HTR-8/SVneo (cell line): ENCODE results near the gene STMN3.
A peak's percentile ranks its signal among the peaks of the same experiment; 100 is the strongest.
"Not testable (repeated sequence)": the region's sequence is repeated elsewhere in the genome, so short reads cannot be mapped to it uniquely, and the experiment has no call there.

Source experiments
- DNase-seq: peaks from one replicate; pipeline ENCODE4 v3.0.0; 2011; ENCODE audit warnings: low spot score, mixed read lengths; ENCODE audit not compliant: insufficient read length
- FAIRE-seq: peaks from 2 replicates; lab custom pipeline; 2011; peaks lifted over from hg19 to GRCh38; lab: Jason Lieb, UNC

Gene STMN3

GRCh38 chr20:63659370-63659769, 6.1 kb upstream of the STMN3 start:
- peak; percentile 80 for FAIRE-seq
- DNase-seq, result no peak

- DNase-seq (no peak), FAIRE-seq (peak; percentile 9)
Observed at GRCh38 chr20:63658749-63659187, 5.5 kb upstream of the STMN3 start.

GRCh38 chr20:63657937-63658748, 4.9 kb upstream of the STMN3 start, which contains the start of gene RTEL1:
RTEL1 (plus strand) TSS chr20:63658312; CDS start chr20:63659403, 1,091 bp downstream.
- DNase-seq (peak; percentile 99), FAIRE-seq (peak; percentile 98)

GRCh38 chr20:63657260-63657936, 4.2 kb upstream of the STMN3 start:
- DNase-seq (no peak), FAIRE-seq (no peak)

GRCh38 chr20:63656451-63656850, 3.2 kb upstream of the STMN3 start:
- DNase-seq, result no peak

GRCh38 chr20:63655249-63655648, 2.0 kb upstream of the STMN3 start:
- FAIRE-seq, result peak; percentile 92

More at GRCh38 chr20:63656451-63656850, 3.2 kb upstream of the STMN3 start:
- no peak for FAIRE-seq

GRCh38 chr20:63653974-63654668, 897 bp upstream of the STMN3 start:
- DNase-seq, result no peak
- no peak for FAIRE-seq

More at GRCh38 chr20:63655249-63655648, 2.0 kb upstream of the STMN3 start:
- no peak for DNase-seq

- FAIRE-seq, result no peak
- peak; percentile 88 for DNase-seq
Observed at GRCh38 chr20:63652192-63652980, 838 bp downstream of the STMN3 start.

- DNase-seq, result no peak
- no peak for FAIRE-seq
Observed at GRCh38 chr20:63651942-63652191, 1.4 kb downstream of the STMN3 start.

GRCh38 chr20:63650486-63650885, 2.7 kb downstream of the STMN3 start:
- not testable (repeated sequence) for DNase-seq, FAIRE-seq

GRCh38 chr20:63648895-63649589, 4.2 kb downstream of the STMN3 start:
- no peak for DNase-seq
- peak; percentile 77 for FAIRE-seq

GRCh38 chr20:63648190-63648589, 5.0 kb downstream of the STMN3 start:
- no peak for DNase-seq
- FAIRE-seq, result no peak

- DNase-seq, result no peak
- peak; percentile 89 for FAIRE-seq
Observed at GRCh38 chr20:63645218-63645617, 8.0 kb downstream of the STMN3 start.

- FAIRE-seq (no peak), DNase-seq (no peak)
Observed at GRCh38 chr20:63643946-63644345, 9.3 kb downstream of the STMN3 start.

- FAIRE-seq (no peak), DNase-seq (no peak)
Observed at GRCh38 chr20:63643499-63643898, 9.7 kb downstream of the STMN3 start.

- DNase-seq (no peak), FAIRE-seq (no peak)
Observed at GRCh38 chr20:63642527-63643247, 10.5 kb downstream of the STMN3 start.

- peak; percentile 99 for FAIRE-seq
- DNase-seq, result peak; percentile 84
Observed at GRCh38 chr20:63641792-63642523, 11.3 kb downstream of the STMN3 start.

GRCh38 chr20:63641146-63641791, 12.0 kb downstream of the STMN3 start:
- DNase-seq (no peak), FAIRE-seq (no peak)
